Prostate gland (tissue), 2 donors: ENCODE results near the gene MAPKAP1. TPM values are rescaled to one million over a fixed set of nuclear protein-coding genes. Genes with fewer than 3 reads are reported as not detected.

ENCODE experiments used
- DNase-seq: peaks from one replicate; pipeline ENCODE4 v3.0.0-alpha.2; 2019; ENCODE audit warnings: low spot score
- H3K27ac ChIP-seq, 2 donors: fragments of 200-600 bp; sonication (generic); 2 replicates each; pipeline ENCODE4 v1.5.1; 2017 to 2019
- H3K27me3 ChIP-seq: fragments of 200-600 bp; sonication (generic); replicated peaks from 2 replicates; pipeline ENCODE4 v1.5.1; 2019; ENCODE audit not compliant: insufficient read depth
- H3K36me3 ChIP-seq, 2 donors: fragments of 200-600 bp; sonication (generic); 1 replicate in 1 of 2; 2 replicates in 1 of 2; pipeline versions ENCODE4 v1.5.1 to v1.8.1; 2017 to 2019
- H3K4me1 ChIP-seq: fragments of 200-600 bp; sonication (generic); replicated peaks from 2 replicates; pipeline ENCODE4 v1.5.1; 2019
- H3K4me3 ChIP-seq, 2 donors: fragments of 200-600 bp; sonication (generic); 2 replicates each; pipeline ENCODE4 v1.5.1; 2017 to 2019
- H3K9me3 ChIP-seq: fragments of 200-600 bp; sonication (generic); 2 replicates; pipeline ENCODE4 v1.5.1; 2017
- POLR2A ChIP-seq: fragments of 450-650 bp; IDR thresholded peaks from one replicate; pipeline ENCODE4 v1.6.1; 2016; ENCODE audit warnings: antibody characterized with exemption, mild to moderate bottlenecking
- POLR2AphosphoS5 ChIP-seq: sonication (generic); formaldehyde crosslinking; IDR thresholded peaks from one replicate; pipeline ENCODE4 v1.6.1; 2017; ENCODE audit warnings: antibody characterized with exemption
- WGBS: methylation state at CpG from one replicate; pipeline ENCODE4 v1.1.5; 2018; 5-methylcytosine and 5-hydroxymethylcytosine counted together
- intact Hi-C: fragments of 100-400 bp; cut with DNase I; formaldehyde crosslinking; loops from one replicate; pipeline ENCODE4 v1.14.2; 2022
- total RNA-seq, 2 donors: library from RNA; depleted of rRNA; stranded (reverse); fragments of >200 nt; gene quantifications; one replicate each; pipeline ENCODE4 v1.1.0, GENCODE V29; 2016
- TF ChIP-seq, protein P1 (sequence below), 4 experiments: fragments of 200-600 bp in 2 of 4; fragments of 450-650 bp in 2 of 4; sonication (generic) in 2 of 4; IDR thresholded peaks; 1 replicate in 3 of 4; 2 replicates in 1 of 4; pipeline ENCODE4 v1.5.1; 2016 to 2019; ENCODE audit warnings: antibody characterized with exemption in 4 of 4, mild to moderate bottlenecking in 2 of 4, moderate library complexity in 2 of 4

Gene MAPKAP1
- total RNA-seq, 2 donors from 2014 or later: 62.4 to 91.2 TPM

DNA sequence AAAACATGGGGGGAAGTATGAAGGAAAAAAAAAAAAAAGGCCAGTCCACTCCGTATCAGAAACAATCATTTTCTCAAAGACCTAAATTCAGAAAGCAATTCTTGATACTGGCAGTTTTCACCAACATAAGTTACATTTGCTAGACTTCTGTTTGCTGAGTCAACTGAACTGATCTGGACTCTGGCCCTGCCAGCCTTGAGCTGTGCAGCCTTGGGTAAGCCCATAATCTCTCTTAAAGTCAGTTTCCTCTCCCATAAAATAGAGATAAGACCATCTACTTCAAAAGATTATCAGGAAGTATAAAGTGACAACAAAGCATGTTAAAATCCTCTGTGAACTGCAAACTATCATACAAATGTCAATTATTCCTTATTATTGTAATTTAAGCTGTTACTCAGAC, 106.8 kb downstream of the MAPKAP1 start:
- H3K27me3 ChIP-seq: no peaks in the 10 kb centered on the region
- H3K36me3 ChIP-seq: no peaks in the 10 kb centered on the region
- intact Hi-C loops: no loop called here
- H3K27ac ChIP-seq: no peak overlapping the region
- TF ChIP-seq POLR2A (no peak), POLR2AphosphoS5 (no peak)
- TF ChIP-seq, protein P1, sequence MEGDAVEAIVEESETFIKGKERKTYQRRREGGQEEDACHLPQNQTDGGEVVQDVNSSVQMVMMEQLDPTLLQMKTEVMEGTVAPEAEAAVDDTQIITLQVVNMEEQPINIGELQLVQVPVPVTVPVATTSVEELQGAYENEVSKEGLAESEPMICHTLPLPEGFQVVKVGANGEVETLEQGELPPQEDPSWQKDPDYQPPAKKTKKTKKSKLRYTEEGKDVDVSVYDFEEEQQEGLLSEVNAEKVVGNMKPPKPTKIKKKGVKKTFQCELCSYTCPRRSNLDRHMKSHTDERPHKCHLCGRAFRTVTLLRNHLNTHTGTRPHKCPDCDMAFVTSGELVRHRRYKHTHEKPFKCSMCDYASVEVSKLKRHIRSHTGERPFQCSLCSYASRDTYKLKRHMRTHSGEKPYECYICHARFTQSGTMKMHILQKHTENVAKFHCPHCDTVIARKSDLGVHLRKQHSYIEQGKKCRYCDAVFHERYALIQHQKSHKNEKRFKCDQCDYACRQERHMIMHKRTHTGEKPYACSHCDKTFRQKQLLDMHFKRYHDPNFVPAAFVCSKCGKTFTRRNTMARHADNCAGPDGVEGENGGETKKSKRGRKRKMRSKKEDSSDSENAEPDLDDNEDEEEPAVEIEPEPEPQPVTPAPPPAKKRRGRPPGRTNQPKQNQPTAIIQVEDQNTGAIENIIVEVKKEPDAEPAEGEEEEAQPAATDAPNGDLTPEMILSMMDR (IDR thresholded peaks at IDR 0.05): no peak
- no peak overlapping the region for H3K4me3 ChIP-seq
- DNase-seq: peak; percentile 10
- 67% methylated on average over 1 of the region's 1 CpG for WGBS
- H3K4me1 ChIP-seq: peaks cover 3% of the 10 kb centered on the region
- no peaks in the 10 kb centered on the region for H3K9me3 ChIP-seq

- 87% methylated on average over 3 of the region's 3 CpGs for WGBS
- no peak for TF ChIP-seq POLR2A
- intact Hi-C loops: no loop called here
These were observed 112.8 kb downstream of the MAPKAP1 start for GRCh38 chr9:125594223-125594610.

GRCh38 chr9:125593581-125594222, 113.3 kb downstream of the MAPKAP1 start:
- intact Hi-C loops: no loop called here
- 73% methylated on average over 6 of the region's 6 CpGs for WGBS
- no peaks in the 10 kb centered on the region for H3K36me3 ChIP-seq
- DNase-seq: peak; percentile 63
- no peaks in the 10 kb centered on the region for H3K9me3 ChIP-seq
- no peaks in the 10 kb centered on the region for H3K27me3 ChIP-seq
- TF ChIP-seq, protein P1 (IDR thresholded peaks at IDR 0.05): no peak
- TF ChIP-seq POLR2AphosphoS5 (peak; percentile 51), POLR2A (no peak)
- H3K4me1 ChIP-seq: no peaks in the 10 kb centered on the region
- H3K27ac ChIP-seq: no peak overlapping the region
- no peak overlapping the region for H3K4me3 ChIP-seq

More at GRCh38 chr9:125594223-125594610, 112.8 kb downstream of the MAPKAP1 start:
- no peak overlapping the region for H3K4me3 ChIP-seq
- no peak overlapping the region for H3K27ac ChIP-seq
- no peaks in the 10 kb centered on the region for H3K27me3 ChIP-seq
- no peaks in the 10 kb centered on the region for H3K36me3 ChIP-seq
- H3K4me1 ChIP-seq: no peaks in the 10 kb centered on the region
- H3K9me3 ChIP-seq: no peaks in the 10 kb centered on the region
- DNase-seq: no peak

DNA sequence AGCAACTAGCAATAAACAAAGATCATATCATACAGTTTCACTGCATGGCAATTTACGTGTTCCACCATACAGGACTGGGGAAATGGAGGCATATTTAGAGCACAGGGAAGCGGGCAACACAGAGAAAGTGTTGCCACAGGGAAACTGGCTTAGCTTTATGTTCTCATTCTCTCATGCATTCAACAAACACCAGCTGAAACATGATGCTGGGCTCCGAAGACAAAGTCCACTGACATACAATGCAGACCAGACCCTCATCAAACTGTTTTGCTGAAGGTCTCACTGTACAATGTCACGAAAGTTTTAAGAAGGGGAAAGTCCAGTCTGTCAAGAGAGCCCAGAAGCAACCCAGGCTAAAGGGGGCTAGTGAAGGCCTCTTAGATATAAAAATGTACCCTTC, 115.1 kb downstream of the MAPKAP1 start:
- WGBS: 99% methylated on average over 4 of the region's 4 CpGs

GRCh38 chr9:125591245-125591644, 115.8 kb downstream of the MAPKAP1 start:
- Histone ChIP-seq H3K9me3 (no peaks in the 10 kb centered on the region), H3K27me3 (no peaks in the 10 kb centered on the region), H3K4me1 (no peaks in the 10 kb centered on the region), H3K36me3 (no peaks in the 10 kb centered on the region), H3K4me3 (no peak overlapping the region), H3K27ac (no peak overlapping the region)
- WGBS: 90% methylated on average over 3 of the region's 3 CpGs
- TF ChIP-seq POLR2AphosphoS5 (no peak), POLR2A (no peak)
- TF ChIP-seq, protein P1 (IDR thresholded peaks at IDR 0.05): no peak
- DNase-seq: no peak
- intact Hi-C loops: no loop called here

More for the DNA sequence above, 115.1 kb downstream of the MAPKAP1 start:
- H3K27me3 ChIP-seq: no peaks in the 10 kb centered on the region
- no peaks in the 10 kb centered on the region for H3K36me3 ChIP-seq
- no peak for DNase-seq
- no peak overlapping the region for H3K27ac ChIP-seq
- no peaks in the 10 kb centered on the region for H3K9me3 ChIP-seq
- TF ChIP-seq POLR2AphosphoS5 (no peak), POLR2A (no peak)
- TF ChIP-seq, protein P1 (IDR thresholded peaks at IDR 0.05): no peak
- H3K4me3 ChIP-seq: no peak overlapping the region
- intact Hi-C loops: no loop called here
- no peaks in the 10 kb centered on the region for H3K4me1 ChIP-seq
